ENCODE measurements around the gene MMAB.
A peak's percentile ranks its signal among the peaks of the same experiment; 100 is the strongest.

The MMAB gene

DNA sequence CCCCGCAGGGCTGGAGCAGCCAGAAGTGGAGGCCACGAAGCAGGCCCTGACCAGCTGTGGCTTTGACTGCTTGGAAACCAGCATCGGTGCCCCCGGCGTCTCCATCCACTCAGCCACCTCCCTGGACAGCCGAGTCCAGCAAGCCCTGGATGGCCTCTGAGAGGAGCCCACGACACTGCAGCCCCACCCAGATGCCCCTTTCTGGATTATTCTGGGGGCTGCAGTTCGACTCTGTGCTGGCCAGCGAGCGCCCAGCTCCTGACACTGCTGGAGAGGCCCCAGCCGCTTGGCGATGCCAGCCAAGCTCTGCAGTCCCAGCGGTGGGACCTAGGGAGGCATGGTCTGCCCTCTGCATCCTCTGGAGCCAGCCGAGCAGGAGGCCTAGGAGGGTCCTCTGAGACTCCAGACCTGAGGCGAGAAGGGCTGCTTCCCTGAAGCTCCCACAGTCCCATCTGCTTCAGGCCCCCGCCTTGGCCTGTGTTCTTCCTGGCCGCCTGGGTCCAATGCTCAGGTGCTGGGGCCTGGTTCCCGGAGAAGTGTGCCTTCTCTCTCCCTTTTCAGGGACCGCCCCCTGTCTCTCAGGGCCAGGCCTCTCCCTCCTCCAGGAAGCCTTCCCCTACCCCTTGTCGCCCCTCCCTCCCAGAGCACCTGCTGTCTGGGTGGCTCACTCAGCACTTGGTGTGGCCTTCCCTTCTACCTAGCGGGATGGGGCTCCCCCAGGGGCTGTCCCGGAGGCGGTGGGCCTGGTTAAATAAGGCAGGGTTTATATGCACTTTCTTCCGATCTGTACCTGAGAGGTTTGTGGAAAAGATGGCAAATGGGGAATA lies 23.3 kb upstream of the MMAB start:
- TF ChIP-seq CTCF (IDR thresholded peaks at IDR 0.05; ENCODE audit: extremely low read depth, missing control alignments) = no peak

GRCh38 chr12:109595321-109595902 lies 22.1 kb upstream of the MMAB start:
- TF ChIP-seq CTCF (IDR thresholded peaks at IDR 0.05; ENCODE audit: extremely low read depth, missing control alignments) = no peak
- DNase-seq (ENCODE audit: low spot score) = no peak

More for the DNA sequence above, 23.3 kb upstream of the MMAB start:
- peak; percentile 41 for DNase-seq (ENCODE audit: low spot score)

- no peak for DNase-seq (ENCODE audit: low spot score)
Observed at GRCh38 chr12:109594556-109595317, 21.4 kb upstream of the MMAB start.

DNA sequence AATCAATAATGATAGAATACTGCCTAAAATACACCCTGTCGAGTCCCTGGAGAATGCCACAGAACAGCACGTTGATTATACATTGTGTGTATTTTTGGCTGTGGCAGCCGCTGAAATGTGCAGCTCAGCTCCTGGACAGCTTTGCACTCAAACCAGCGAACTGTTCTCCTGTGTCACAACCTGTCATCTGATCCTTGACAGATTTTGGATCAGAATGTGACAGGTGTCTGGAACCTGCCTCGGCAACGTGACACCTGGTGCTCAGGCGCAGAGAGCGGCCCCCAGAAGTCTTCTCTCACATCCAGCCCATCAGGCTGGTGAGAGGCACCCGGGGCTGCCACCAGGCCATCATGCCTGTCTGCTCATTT lies 19.6 kb upstream of the MMAB start:
- DNase-seq (ENCODE audit: low spot score) = no peak
- no peak for TF ChIP-seq CTCF (IDR thresholded peaks at IDR 0.05; ENCODE audit: extremely low read depth, missing control alignments)

More at GRCh38 chr12:109594556-109595317, 21.4 kb upstream of the MMAB start:
- no peak for TF ChIP-seq CTCF (IDR thresholded peaks at IDR 0.05; ENCODE audit: extremely low read depth, missing control alignments)

DNA sequence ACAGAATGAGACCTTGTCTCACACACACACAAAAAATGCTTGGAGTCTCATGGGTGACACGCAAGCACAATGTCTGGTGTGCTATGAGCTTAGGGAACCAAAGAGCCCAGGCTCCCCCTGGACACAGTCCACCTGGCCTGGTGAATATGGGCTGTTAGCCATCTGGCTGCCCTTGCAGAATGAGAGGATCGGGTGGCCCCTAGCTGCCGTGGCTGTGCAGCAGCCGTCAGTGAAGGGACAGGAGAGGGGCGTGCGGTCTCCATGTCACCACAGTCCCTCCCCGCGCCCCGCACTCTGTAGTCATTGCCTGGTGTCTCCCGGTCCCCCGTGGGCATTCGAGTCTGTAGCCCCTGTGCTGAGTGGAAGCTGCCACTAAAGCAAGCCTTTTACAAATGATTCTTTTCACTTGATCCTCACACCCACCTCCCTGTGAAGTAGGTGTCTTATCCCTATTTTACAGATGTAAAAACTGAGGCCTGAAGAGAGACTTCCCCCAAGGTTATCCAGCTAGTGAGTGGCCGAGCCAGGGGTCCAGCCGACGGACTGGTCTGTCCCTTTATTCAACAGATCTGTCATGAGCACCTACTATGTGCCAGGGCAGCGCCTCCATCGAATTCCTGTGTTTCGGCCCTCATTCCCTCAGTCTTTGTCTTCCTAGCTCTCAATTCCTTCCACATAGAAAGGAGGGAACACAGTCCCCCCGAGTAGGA lies 19.0 kb upstream of the MMAB start:
- no peak for TF ChIP-seq CTCF (IDR thresholded peaks at IDR 0.05; ENCODE audit: extremely low read depth, missing control alignments)
- no peak for DNase-seq (ENCODE audit: low spot score)

GRCh38 chr12:109591041-109591440 lies 17.7 kb upstream of the MMAB start:
- no peak for TF ChIP-seq CTCF (IDR thresholded peaks at IDR 0.05; ENCODE audit: extremely low read depth, missing control alignments)
- DNase-seq (ENCODE audit: low spot score) = no peak
